ENCODE measurements around the gene EIF3M.

- no peak for TF ChIP-seq CTCF (IDR thresholded peaks at IDR 0.05)
- no peak for TF ChIP-seq POLR2A (IDR thresholded peaks at IDR 0.05)
- no peak for TF ChIP-seq EP300 (IDR thresholded peaks at IDR 0.05)
- no peak for TF ChIP-seq POLR2AphosphoS5 (IDR thresholded peaks at IDR 0.05)
These were observed 20.6 kb upstream of the EIF3M start for GRCh38 chr11:32562839-32563599.

Measured in suprapubic skin (tissue), 4 donors.